PFSK-1 (cell line): ENCODE data around the gene HTATSF1.

Experiments used
- FOXP2 ChIP-seq: optimal IDR thresholded peaks from 2 replicates; pipeline ENCODE3; 2011; ENCODE audit warnings: borderline replicate concordance, control low read depth, inconsistent platforms; ENCODE audit not compliant: insufficient read depth; ENCODE audit errors: extremely low read length, extremely low read depth
- POLR2AphosphoS5 ChIP-seq: IDR thresholded peaks from 2 replicates; pipeline ENCODE4 v1.6.1; 2012; ENCODE audit warnings: low read depth, mild to moderate bottlenecking, control low read depth, low read length, moderate library complexity
- REST ChIP-seq, 2 experiments: IDR thresholded peaks; 2 replicates each; pipeline versions ENCODE4 v1.6.1 to v1.8.0; 2011 to 2012; ENCODE audit warnings: low read depth in 2 of 2, low read length in 2 of 2, control low read depth in 1 of 2, inconsistent platforms in 1 of 2, mild to moderate bottlenecking in 1 of 2, moderate library complexity in 1 of 2; ENCODE audit not compliant: insufficient read depth in 1 of 2
- SIN3A ChIP-seq: IDR thresholded peaks from 2 replicates; pipeline ENCODE4 v1.6.1; 2012; ENCODE audit warnings: mild to moderate bottlenecking, low read length, moderate library complexity, borderline replicate concordance; ENCODE audit not compliant: insufficient read depth
- TAF1 ChIP-seq: IDR thresholded peaks from 2 replicates; pipeline ENCODE4 v1.6.1; 2012; ENCODE audit warnings: low read length, control low read depth, borderline replicate concordance; ENCODE audit not compliant: insufficient read depth

- TF ChIP-seq POLR2AphosphoS5 (no peak), REST (IDR thresholded peaks at IDR 0.05; ENCODE audit: insufficient read depth in 1 of 2, low read depth in 2 of 2, low read length in 2 of 2) (no peak), SIN3A (no peak), TAF1 (no peak), FOXP2 (no peak)
These were observed 21.7 kb downstream of the HTATSF1 start for GRCh38 chrX:136519069-136519468.
